ENCODE results near the gene ULBP2.
"Not testable (repeated sequence)": the region's sequence is repeated elsewhere in the genome, so short reads cannot be mapped to it uniquely, and the experiment has no call there.

ULBP2 gene

GRCh38 chr6:149941583-149942460, at the start of gene ULBP2:
Gene ULBP2 (plus strand): TSS chr6:149942014. CDS start chr6:149942073, 59 bp downstream.
- peak; percentile 86 for DNase-seq

- no peak for DNase-seq
These were observed 46.7 kb upstream of the ULBP2 start for GRCh38 chr6:149895048-149895590.

GRCh38 chr6:149895833-149896271, 46.0 kb upstream of the ULBP2 start:
- DNase-seq, result no peak

GRCh38 chr6:149896491-149896890, 45.3 kb upstream of the ULBP2 start:
- no peak for DNase-seq

GRCh38 chr6:149897015-149897697, 44.7 kb upstream of the ULBP2 start:
- no peak for DNase-seq

- no peak for DNase-seq
These were observed 43.7 kb upstream of the ULBP2 start, which contains the start of gene RAET1E for GRCh38 chr6:149897855-149898744. Gene RAET1E (minus strand): TSS chr6:149898113. CDS start chr6:149890901, 7,212 bp downstream.

- DNase-seq, result no peak
These were observed 42.8 kb upstream of the ULBP2 start for GRCh38 chr6:149898966-149899365.

GRCh38 chr6:149899486-149899885, 42.3 kb upstream of the ULBP2 start:
- DNase-seq, result no peak

GRCh38 chr6:149899926-149900619, 41.7 kb upstream of the ULBP2 start:
- no peak for DNase-seq

GRCh38 chr6:149900620-149901443, 41.0 kb upstream of the ULBP2 start:
- DNase-seq, result no peak

GRCh38 chr6:149901444-149902140, 40.2 kb upstream of the ULBP2 start:
- DNase-seq, result no peak

GRCh38 chr6:149903938-149904611, 37.7 kb upstream of the ULBP2 start:
- peak; percentile 12 for DNase-seq

GRCh38 chr6:149904661-149905370, 37.0 kb upstream of the ULBP2 start:
- DNase-seq, result no peak

- no peak for DNase-seq
These were observed 36.4 kb upstream of the ULBP2 start for GRCh38 chr6:149905371-149905910.

GRCh38 chr6:149905911-149906371, 35.9 kb upstream of the ULBP2 start:
- DNase-seq, result no peak

GRCh38 chr6:149906405-149906804, 35.4 kb upstream of the ULBP2 start:
- DNase-seq, result no peak

- DNase-seq, result no peak
These were observed 34.5 kb upstream of the ULBP2 start for GRCh38 chr6:149907317-149907716.

- DNase-seq, result not testable (repeated sequence)
These were observed 33.3 kb upstream of the ULBP2 start for GRCh38 chr6:149908480-149908879.
